Stimulated activated naive CD8-positive, alpha-beta T cell treated with anti-CD3 and anti-CD28 coated beads, Interleukin-15, Interleukin-2, amounts not matched to agents 100 ng/mL and 50 ng/mL, for 24 hours (primary cell): ENCODE results near the gene CRADD.
"Not testable (repeated sequence)": the region's sequence is repeated elsewhere in the genome, so short reads cannot be mapped to it uniquely, and the experiment has no call there.

Experiments
- H3K27ac Mint-ChIP-seq: one replicate; pipeline ENCODE4 v1.8.0; 2021; ENCODE audit warnings: mild to moderate bottlenecking, mixed read lengths
- H3K27me3 Mint-ChIP-seq: one replicate; pipeline ENCODE4 v1.8.0; 2021; ENCODE audit warnings: mixed read lengths
- H3K36me3 Mint-ChIP-seq: one replicate; pipeline ENCODE4 v1.8.0; 2021; ENCODE audit warnings: low read depth, mixed read lengths
- H3K4me1 Mint-ChIP-seq: one replicate; pipeline ENCODE4 v1.8.0; 2021; ENCODE audit warnings: low read depth, mixed read lengths
- H3K4me3 Mint-ChIP-seq: one replicate; pipeline ENCODE4 v1.8.0; 2021; ENCODE audit warnings: mild to moderate bottlenecking, mixed read lengths
- H3K9me3 Mint-ChIP-seq: one replicate; pipeline ENCODE4 v1.8.0; 2021; ENCODE audit warnings: mixed read lengths

CRADD gene

GRCh38 chr12:93781961-93782360 is 104.8 kb downstream of the CRADD start:
- not testable (repeated sequence) for H3K27ac Mint-ChIP-seq, H3K27me3 Mint-ChIP-seq, H3K4me3 Mint-ChIP-seq
- Mint-ChIP-seq H3K9me3 (peaks cover 12% of the 10 kb centered on the region), H3K36me3 (peaks cover 28% of the 10 kb centered on the region), H3K4me1 (peaks cover 82% of the 10 kb centered on the region)

DNA sequence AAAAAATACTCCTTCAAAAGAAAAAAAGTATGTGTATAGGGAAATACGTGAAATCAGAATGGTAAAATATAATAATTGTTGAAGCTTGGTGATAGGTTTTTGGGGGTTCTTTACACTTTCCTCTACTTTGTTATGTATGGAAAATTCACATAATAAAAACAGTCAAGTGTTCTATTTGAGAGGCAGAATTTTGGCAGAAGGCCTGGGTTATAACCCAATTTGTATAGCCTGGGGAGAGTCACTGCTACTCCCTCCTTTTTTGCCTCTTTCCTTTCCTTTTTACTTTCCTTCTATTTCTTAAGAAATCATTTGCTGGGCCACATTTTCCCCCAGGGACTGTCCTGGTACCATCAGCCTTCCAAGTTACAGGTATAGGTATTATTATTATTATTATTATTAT is 105.7 kb downstream of the CRADD start:
- H3K4me1 Mint-ChIP-seq, result peaks cover 79% of the 10 kb centered on the region
- H3K27me3 Mint-ChIP-seq, result no peaks in the 10 kb centered on the region
- peaks cover 30% of the 10 kb centered on the region for H3K36me3 Mint-ChIP-seq
- H3K27ac Mint-ChIP-seq, result no peak overlapping the region
- H3K4me3 Mint-ChIP-seq, result no peak overlapping the region
- peaks cover 14% of the 10 kb centered on the region for H3K9me3 Mint-ChIP-seq

DNA sequence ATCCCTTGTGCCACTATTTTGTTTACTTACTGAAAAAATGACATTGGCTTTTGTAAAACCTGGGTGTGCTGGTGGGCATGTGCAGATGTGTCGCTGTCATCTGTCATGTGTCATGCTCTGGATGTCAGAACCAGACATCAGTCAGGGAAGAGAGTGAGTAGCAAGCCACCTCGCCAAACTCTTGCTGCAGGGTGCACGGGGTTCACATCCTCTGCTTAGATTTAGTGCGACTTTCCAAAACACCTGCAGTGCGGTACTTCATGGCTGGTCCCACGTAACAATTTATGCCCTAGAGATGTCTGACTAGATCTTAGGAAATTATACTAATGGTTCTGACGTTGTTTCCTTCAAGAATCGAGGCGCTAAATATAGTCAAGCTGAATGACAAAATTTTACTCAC is 106.7 kb downstream of the CRADD start:
- H3K27ac Mint-ChIP-seq, result peak overlapping the region; percentile 91
- peaks cover 16% of the 10 kb centered on the region for H3K9me3 Mint-ChIP-seq
- peaks cover 79% of the 10 kb centered on the region for H3K4me1 Mint-ChIP-seq
- peaks cover 37% of the 10 kb centered on the region for H3K36me3 Mint-ChIP-seq
- H3K27me3 Mint-ChIP-seq, result no peaks in the 10 kb centered on the region
- peak overlapping the region; percentile 41 for H3K4me3 Mint-ChIP-seq

- H3K4me1 Mint-ChIP-seq, result peaks cover 85% of the 10 kb centered on the region
- H3K27ac Mint-ChIP-seq, result peak overlapping the region; percentile 91
- H3K36me3 Mint-ChIP-seq, result peaks cover 32% of the 10 kb centered on the region
- peaks cover 16% of the 10 kb centered on the region for H3K9me3 Mint-ChIP-seq
- H3K27me3 Mint-ChIP-seq, result no peaks in the 10 kb centered on the region
- H3K4me3 Mint-ChIP-seq, result peak overlapping the region; percentile 62
Observed at GRCh38 chr12:93784339-93785086, 107.3 kb downstream of the CRADD start.

DNA sequence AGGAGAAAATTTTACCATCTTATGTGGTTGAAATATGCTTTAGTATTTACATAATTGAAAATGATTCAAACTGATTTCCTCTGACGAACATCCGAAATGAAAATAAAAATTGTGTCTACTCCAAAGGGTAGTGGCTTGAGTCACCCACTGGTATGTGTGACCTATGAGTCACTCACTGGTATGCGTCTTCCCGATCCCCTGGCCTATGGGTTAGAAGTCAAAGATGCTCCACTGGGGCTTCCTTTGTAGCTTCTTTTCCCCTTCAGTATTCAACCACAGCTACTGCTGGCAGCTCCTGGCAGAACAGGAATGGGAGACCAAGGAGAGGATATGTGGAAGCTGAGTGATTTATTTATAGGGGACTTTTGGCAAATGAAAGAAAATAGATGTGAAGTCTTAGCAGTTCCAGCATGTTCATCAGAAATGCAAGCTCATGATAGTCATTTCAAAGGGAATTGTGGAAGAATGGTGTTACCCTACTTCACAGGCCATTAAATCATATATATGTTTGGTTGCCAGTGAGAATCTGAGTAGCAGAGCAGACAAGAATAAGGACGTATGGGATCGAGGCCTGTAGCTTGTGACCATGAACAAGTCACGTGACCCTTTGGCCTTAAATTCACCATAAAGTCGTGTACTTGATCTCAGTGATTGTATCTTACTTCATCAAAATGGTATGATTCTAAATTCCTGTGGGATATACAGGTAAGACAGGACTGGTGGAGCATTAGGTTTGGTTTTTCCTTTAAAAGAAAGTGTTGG is 108.3 kb downstream of the CRADD start:
- H3K9me3 Mint-ChIP-seq, result peaks cover 8% of the 10 kb centered on the region
- peaks cover 85% of the 10 kb centered on the region for H3K4me1 Mint-ChIP-seq
- H3K36me3 Mint-ChIP-seq, result peaks cover 23% of the 10 kb centered on the region
- peak overlapping the region; percentile 91 for H3K27ac Mint-ChIP-seq
- peak overlapping the region; percentile 62 for H3K4me3 Mint-ChIP-seq
- H3K27me3 Mint-ChIP-seq, result no peaks in the 10 kb centered on the region

DNA sequence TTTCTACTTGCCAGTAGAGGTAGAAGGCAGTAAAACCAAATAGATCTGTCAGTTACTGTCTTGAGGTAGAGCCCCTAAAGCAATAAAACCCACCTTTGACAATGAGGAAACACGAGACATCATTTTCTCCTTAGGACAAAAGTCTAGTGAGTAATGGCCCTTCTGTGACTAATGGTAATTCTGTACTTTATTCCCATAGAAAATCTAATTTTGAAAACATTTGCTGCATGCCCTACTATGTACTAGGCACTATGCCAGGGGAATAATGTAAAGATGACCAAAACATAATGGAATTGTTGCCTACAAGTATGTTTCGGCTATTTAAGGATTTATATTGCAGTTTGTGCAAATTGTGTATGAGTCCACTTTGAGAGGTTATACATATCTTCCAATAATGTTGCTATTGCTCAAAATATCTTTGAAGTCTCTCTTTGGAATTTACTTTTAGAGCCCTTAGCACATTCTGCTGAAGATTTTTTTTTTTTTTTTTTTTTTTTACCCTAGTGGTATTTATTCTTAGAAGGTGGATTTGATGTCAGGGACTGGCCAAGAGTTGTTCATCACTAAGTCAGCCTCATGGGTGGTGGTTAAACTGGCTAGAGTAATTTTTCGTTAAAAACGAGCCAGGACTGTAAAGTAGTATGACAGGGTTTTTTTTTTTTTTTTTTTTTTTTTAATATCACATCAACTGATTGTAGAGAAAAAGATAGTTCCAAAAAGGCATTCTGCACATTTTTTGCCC is 109.7 kb downstream of the CRADD start:
- peaks cover 18% of the 10 kb centered on the region for H3K36me3 Mint-ChIP-seq
- no peak overlapping the region for H3K4me3 Mint-ChIP-seq
- H3K9me3 Mint-ChIP-seq, result peaks cover 4% of the 10 kb centered on the region
- no peaks in the 10 kb centered on the region for H3K27me3 Mint-ChIP-seq
- H3K27ac Mint-ChIP-seq, result no peak overlapping the region
- peaks cover 80% of the 10 kb centered on the region for H3K4me1 Mint-ChIP-seq

DNA sequence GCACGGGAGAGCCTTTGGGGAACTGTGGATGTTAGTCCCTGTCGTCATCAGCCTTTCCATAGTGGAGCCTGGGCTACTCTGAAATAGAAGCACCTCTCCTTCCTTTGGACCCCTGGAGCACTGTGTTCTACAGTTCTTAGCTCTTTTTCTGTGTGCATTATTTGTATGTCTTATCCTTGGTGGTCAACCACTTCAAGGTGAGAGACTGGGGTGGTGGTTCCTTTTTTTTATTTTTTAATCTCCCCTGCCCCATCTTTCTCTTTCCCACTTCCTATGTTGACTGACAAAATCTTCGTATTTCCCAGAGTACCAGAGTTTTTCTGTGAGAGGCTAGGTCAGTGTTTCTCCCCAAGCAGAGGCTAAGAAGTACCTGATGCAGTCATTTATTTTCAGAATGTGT is 111.7 kb downstream of the CRADD start:
- Mint-ChIP-seq H3K9me3 (peaks cover 4% of the 10 kb centered on the region), H3K27me3 (no peaks in the 10 kb centered on the region), H3K4me3 (no peak overlapping the region), H3K36me3 (peaks cover 18% of the 10 kb centered on the region), H3K27ac (peak overlapping the region; percentile 8), H3K4me1 (peaks cover 70% of the 10 kb centered on the region)

DNA sequence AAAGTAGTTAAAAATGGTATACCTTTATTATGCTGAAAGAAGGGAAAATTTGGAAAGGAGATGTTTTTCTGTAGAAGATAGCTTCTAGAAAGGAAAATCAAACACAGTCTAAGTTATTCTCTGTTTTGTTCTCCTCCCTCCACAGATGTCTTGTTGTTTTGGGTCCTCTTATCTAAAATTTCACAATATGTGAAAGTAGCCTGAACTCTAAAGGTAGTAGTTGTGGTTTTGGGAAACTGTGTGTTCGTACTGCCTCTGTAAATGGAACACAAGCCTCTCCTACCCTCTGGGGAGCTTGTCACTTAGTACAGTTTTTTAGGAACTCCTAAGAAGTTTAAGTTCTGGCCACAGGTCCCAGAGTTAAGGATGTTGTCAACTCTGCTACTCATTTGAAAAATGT is 112.6 kb downstream of the CRADD start:
- peaks cover 61% of the 10 kb centered on the region for H3K4me1 Mint-ChIP-seq
- H3K9me3 Mint-ChIP-seq, result peaks cover 4% of the 10 kb centered on the region
- no peak overlapping the region for H3K27ac Mint-ChIP-seq
- H3K36me3 Mint-ChIP-seq, result peaks cover 18% of the 10 kb centered on the region
- H3K27me3 Mint-ChIP-seq, result no peaks in the 10 kb centered on the region
- H3K4me3 Mint-ChIP-seq, result no peak overlapping the region

DNA sequence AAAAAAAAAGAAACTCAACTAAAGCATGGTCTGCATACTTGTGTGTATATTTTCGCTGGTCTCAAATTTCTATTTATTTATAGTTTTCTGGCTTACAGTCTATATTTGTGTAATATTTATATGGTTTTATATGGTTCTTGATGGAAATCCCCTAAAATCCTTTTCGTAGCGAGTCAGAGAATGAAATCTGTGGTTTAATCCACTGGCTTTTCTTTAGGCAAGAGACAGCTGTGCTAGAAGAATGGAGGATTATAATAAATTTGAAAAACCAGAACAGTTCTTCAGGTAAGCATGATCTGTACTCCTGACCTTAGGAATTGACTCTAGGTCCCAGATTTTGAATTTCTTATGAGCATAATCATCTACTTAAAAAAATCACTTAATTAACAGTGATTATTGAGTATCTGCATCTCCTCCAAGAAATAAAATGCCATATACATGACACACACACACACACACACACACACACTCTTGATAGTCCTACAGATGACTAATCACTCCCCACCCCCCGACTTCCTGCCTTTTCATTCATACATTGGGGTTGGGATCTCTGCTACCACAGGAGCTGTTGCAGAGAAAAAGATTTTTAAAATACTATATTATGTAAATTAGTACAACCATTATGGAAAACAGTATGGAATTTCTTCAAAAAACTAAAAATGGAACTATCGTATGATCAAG is 113.4 kb downstream of the CRADD start:
- Mint-ChIP-seq H3K4me1 (peaks cover 52% of the 10 kb centered on the region), H3K9me3 (peaks cover 4% of the 10 kb centered on the region), H3K4me3 (no peak overlapping the region), H3K27me3 (no peaks in the 10 kb centered on the region), H3K27ac (no peak overlapping the region), H3K36me3 (peaks cover 15% of the 10 kb centered on the region)

GRCh38 chr12:93793007-93793406 is 115.8 kb downstream of the CRADD start:
- Mint-ChIP-seq H3K27ac (no peak overlapping the region), H3K9me3 (peaks cover under 1% of the 10 kb centered on the region), H3K4me1 (peaks cover 35% of the 10 kb centered on the region), H3K36me3 (peaks cover 6% of the 10 kb centered on the region), H3K27me3 (no peaks in the 10 kb centered on the region), H3K4me3 (no peak overlapping the region)

DNA sequence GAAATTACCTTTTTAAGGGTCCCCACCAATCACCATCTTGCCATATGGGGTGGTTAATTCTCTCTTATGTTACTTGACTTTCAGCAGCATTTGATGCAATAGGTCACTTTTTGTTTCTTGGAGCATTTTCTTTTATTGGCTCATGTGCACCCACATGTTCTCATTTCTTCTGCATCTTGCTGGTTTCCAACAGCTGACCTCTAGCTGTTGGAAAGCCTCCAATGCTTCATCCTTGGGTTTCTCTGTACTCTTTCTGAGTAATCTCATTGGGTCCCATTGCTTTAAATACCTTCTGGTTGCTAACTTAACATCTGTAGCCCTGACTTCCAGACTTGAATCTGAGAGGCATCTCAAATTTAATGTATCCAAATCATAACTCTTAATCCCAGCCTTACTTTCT is 116.8 kb downstream of the CRADD start:
- Mint-ChIP-seq H3K4me1 (peaks cover 31% of the 10 kb centered on the region), H3K4me3 (no peak overlapping the region), H3K27me3 (no peaks in the 10 kb centered on the region), H3K27ac (no peak overlapping the region), H3K9me3 (no peaks in the 10 kb centered on the region), H3K36me3 (no peaks in the 10 kb centered on the region)

- Mint-ChIP-seq H3K36me3 (peaks cover 1% of the 10 kb centered on the region), H3K4me3 (no peak overlapping the region), H3K4me1 (peaks cover 24% of the 10 kb centered on the region), H3K27ac (no peak overlapping the region), H3K9me3 (no peaks in the 10 kb centered on the region), H3K27me3 (no peaks in the 10 kb centered on the region)
Observed at GRCh38 chr12:93794738-93795137, 117.6 kb downstream of the CRADD start.

- peaks cover 2% of the 10 kb centered on the region for H3K9me3 Mint-ChIP-seq
Observed at GRCh38 chr12:93795352-93795751, 118.2 kb downstream of the CRADD start.

GRCh38 chr12:93796729-93797128 is 119.6 kb downstream of the CRADD start:
- Mint-ChIP-seq H3K27me3 (no peaks in the 10 kb centered on the region), H3K4me1 (peaks cover 9% of the 10 kb centered on the region), H3K9me3 (peaks cover 5% of the 10 kb centered on the region), H3K36me3 (peaks cover 11% of the 10 kb centered on the region), H3K27ac (no peak overlapping the region), H3K4me3 (no peak overlapping the region)

More at GRCh38 chr12:93795352-93795751, 118.2 kb downstream of the CRADD start:
- peaks cover 7% of the 10 kb centered on the region for H3K36me3 Mint-ChIP-seq
- H3K27me3 Mint-ChIP-seq, result no peaks in the 10 kb centered on the region
- H3K27ac Mint-ChIP-seq, result no peak overlapping the region
- H3K4me1 Mint-ChIP-seq, result peaks cover 18% of the 10 kb centered on the region
- no peak overlapping the region for H3K4me3 Mint-ChIP-seq
